Ishikawa (cell line): ENCODE data around the gene FAM168A.

Experiments
- CEBPB ChIP-seq: IDR thresholded peaks from 2 replicates; pipeline ENCODE4 v1.6.1; 2012
- CREB1 ChIP-seq: IDR thresholded peaks from 2 replicates; pipeline ENCODE4 v1.6.1; 2012; ENCODE audit warnings: low read depth
- EGR1 ChIP-seq: IDR thresholded peaks from 2 replicates; pipeline ENCODE4 v1.6.1; 2012
- EP300 ChIP-seq: IDR thresholded peaks from 2 replicates; pipeline ENCODE4 v1.6.1; 2012; ENCODE audit warnings: borderline replicate concordance
- FOXM1 ChIP-seq: IDR thresholded peaks from 2 replicates; pipeline ENCODE4 v1.6.1; 2012; ENCODE audit warnings: low read depth, borderline replicate concordance
- NFIC ChIP-seq: IDR thresholded peaks from 2 replicates; pipeline ENCODE4 v1.6.1; 2012
- RAD21 ChIP-seq: IDR thresholded peaks from 2 replicates; pipeline ENCODE4 v1.6.1; 2012; ENCODE audit warnings: low read depth
- REST ChIP-seq: IDR thresholded peaks from 2 replicates; pipeline ENCODE4 v1.6.1; 2012; ENCODE audit warnings: low read depth, mild to moderate bottlenecking
- TAF1 ChIP-seq: IDR thresholded peaks from 2 replicates; pipeline ENCODE4 v1.6.1; 2012; ENCODE audit warnings: low read depth, mild to moderate bottlenecking
- TCF12 ChIP-seq: IDR thresholded peaks from 2 replicates; pipeline ENCODE4 v1.6.1; 2012; ENCODE audit warnings: low read depth
- TEAD4 ChIP-seq: IDR thresholded peaks from 2 replicates; pipeline ENCODE4 v1.6.1; 2012
- YY1 ChIP-seq: IDR thresholded peaks from 2 replicates; pipeline ENCODE4 v1.6.1; 2012; ENCODE audit warnings: low read depth
- ZBTB7A ChIP-seq: IDR thresholded peaks from 2 replicates; pipeline ENCODE4 v1.6.1; 2012; ENCODE audit warnings: low read depth
- TF ChIP-seq, protein P1 (sequence below): IDR thresholded peaks from 2 replicates; pipeline ENCODE4 v1.6.1; 2012
- TF ChIP-seq, protein P2 (sequence below): IDR thresholded peaks from 2 replicates; pipeline ENCODE4 v1.6.1; 2012

Gene FAM168A

DNA sequence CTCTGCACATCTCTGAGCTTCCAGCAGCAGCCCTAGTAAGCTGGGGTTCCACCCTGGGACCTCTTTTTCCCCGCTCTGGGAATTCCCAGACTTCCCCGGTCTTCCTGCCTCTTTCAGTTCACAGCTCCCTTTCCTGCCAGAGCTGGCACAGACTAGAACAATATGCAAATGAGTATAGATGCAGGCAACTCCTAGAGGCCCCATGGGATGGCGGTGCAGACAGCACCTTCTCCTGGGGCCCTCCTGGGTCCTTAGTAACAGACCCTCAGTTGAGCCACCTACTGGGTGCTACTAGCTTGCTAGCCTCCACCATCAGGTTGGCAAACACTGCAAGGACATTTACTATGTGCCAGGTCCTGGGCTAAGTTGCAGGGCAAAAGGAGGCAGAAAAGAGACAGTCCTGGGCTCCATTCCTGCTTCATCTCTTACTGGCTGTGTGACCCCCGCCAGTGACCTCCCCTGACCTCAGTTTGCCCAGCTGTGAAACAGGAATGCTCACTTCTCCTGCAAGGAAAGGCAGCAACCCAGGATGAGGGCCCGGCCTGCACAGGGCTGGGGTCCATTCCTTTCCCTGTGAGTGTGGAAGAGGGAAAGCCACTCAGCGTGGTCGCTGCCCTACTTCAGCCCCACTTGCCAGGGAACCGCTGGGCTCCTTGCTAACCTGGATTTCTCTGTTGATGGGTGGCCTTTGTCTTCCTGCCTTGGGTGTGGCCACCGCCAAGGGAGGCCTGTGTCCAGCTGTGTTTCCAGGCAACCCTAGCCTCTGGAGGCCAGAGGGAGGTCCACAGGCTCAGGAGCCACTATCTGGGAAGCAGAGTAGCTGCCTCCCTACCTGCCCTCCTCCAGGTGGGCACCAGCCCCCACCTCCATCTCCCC, 214.4 kb downstream of the FAM168A start:
- TF ChIP-seq TCF12 (peak; percentile 23; the same call in 1 of the 2 replicates), CREB1 (no peak)

GRCh38 chr11:73382747-73383146, 215.2 kb downstream of the FAM168A start:
- TF ChIP-seq TCF12 (no peak), FOXM1 (no peak), REST (no peak)
- TF ChIP-seq, protein P1, sequence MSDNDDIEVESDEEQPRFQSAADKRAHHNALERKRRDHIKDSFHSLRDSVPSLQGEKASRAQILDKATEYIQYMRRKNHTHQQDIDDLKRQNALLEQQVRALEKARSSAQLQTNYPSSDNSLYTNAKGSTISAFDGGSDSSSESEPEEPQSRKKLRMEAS: no peak
- TF ChIP-seq, protein P2, sequence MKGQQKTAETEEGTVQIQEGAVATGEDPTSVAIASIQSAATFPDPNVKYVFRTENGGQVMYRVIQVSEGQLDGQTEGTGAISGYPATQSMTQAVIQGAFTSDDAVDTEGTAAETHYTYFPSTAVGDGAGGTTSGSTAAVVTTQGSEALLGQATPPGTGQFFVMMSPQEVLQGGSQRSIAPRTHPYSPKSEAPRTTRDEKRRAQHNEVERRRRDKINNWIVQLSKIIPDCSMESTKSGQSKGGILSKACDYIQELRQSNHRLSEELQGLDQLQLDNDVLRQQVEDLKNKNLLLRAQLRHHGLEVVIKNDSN: no peak

- TF ChIP-seq EGR1 (no peak), ZBTB7A (no peak), RAD21 (no peak), FOXM1 (no peak), EP300 (no peak), TCF12 (no peak), REST (no peak), CREB1 (no peak), NFIC (no peak), CEBPB (no peak), TAF1 (no peak), YY1 (no peak), TEAD4 (no peak)
- TF ChIP-seq, protein P1: no peak
- TF ChIP-seq, protein P2: no peak
These were observed 215.7 kb downstream of the FAM168A start for GRCh38 chr11:73382183-73382582.

DNA sequence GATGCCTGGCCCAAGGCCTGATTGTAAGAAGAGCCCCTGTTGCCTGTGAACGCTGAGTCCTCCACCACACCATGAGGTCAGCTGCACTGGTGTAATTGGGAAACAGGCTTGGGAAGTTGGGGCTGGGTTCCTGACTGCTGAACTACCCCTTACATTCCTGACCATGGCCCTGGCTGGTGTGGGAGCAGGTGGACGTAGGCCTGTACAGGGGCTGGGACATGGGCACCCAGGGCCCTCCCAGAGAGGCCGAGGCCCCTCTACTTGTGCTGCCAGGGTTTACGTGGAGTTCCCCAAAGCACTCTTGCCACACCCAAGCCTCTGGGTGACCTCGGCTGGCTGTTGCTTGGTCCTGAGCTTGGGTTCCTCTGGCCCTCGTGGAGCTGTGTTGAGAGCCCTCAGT, 216.3 kb downstream of the FAM168A start:
- TF ChIP-seq RAD21 (no peak), EGR1 (no peak), TEAD4 (no peak)

- TF ChIP-seq RAD21: no peak
- no peak for TF ChIP-seq TAF1
- TF ChIP-seq TEAD4: no peak
- no peak for TF ChIP-seq EGR1
- TF ChIP-seq YY1: no peak
- no peak for TF ChIP-seq CEBPB
- no peak for TF ChIP-seq CREB1
- TF ChIP-seq EP300: no peak
- TF ChIP-seq FOXM1: no peak
- TF ChIP-seq, protein P2: no peak
- TF ChIP-seq NFIC: no peak
- TF ChIP-seq, protein P1: no peak
- TF ChIP-seq REST: no peak
These were observed 217.0 kb downstream of the FAM168A start for GRCh38 chr11:73380897-73381410.
